SK-N-SH (cell line): ENCODE results near the gene RFNG. TPM values are rescaled to one million over a fixed set of nuclear protein-coding genes. Genes with fewer than 3 reads are reported as not detected.

ENCODE experiments used
- CTCF ChIA-PET: fragments of 300-600, 350-600 bp; formaldehyde crosslinking; extraction: SDS; loops from one replicate; lab custom pipeline; 2021; lab: Yijun Ruan, JAX
- POLR2A ChIA-PET: fragments of 350-600 bp; sonication (Branson Sonifier 250); formaldehyde crosslinking; extraction: SDS; loops from one replicate; lab custom pipeline; 2020; ENCODE audit warnings: antibody characterized with exemption, inconsistent platforms; lab: Yijun Ruan, JAX
- DNase-seq: peaks from one replicate; pipeline ENCODE4 v3.0.0; 2012
- H2AFZ ChIP-seq: fragments of 200-600 bp; sonication (generic); 2 replicates; pipeline ENCODE4 v1.8.1; 2016; ENCODE audit warnings: antibody characterized with exemption, mild to moderate bottlenecking, low read depth
- H3F3A ChIP-seq: fragments of 200-600 bp; sonication (generic); replicated peaks from 2 replicates; pipeline ENCODE3; 2016; ENCODE audit warnings: antibody characterized with exemption, mild to moderate bottlenecking; ENCODE audit not compliant: insufficient read depth
- H3K27ac ChIP-seq, 2 experiments: fragments of 200-500 bp in 1 of 2; fragments of 200-600 bp in 1 of 2; sonication (Bioruptor generic) in 1 of 2; sonication (generic), shearing (Covaris generic) in 1 of 2; 2 replicates each; pipeline versions ENCODE4 v1.5.1 to v1.6.1; 2014 to 2016; ENCODE audit warnings: low read depth in 2 of 2, inconsistent platforms in 1 of 2, low read length in 1 of 2, mild to moderate bottlenecking in 1 of 2, mixed read lengths in 1 of 2
- H3K27me3 ChIP-seq: fragments of 200-600 bp; sonication (generic), shearing (Covaris generic); 2 replicates; pipeline ENCODE4 v1.6.1; 2016; ENCODE audit warnings: mixed run types; ENCODE audit not compliant: insufficient read depth
- H3K36me3 ChIP-seq, 2 experiments: fragments of 200-500 bp in 1 of 2; fragments of 200-600 bp in 1 of 2; sonication (Bioruptor generic) in 1 of 2; sonication (generic) in 1 of 2; replicated peaks in 1 of 2; 2 replicates each; pipeline versions ENCODE3 to v1.5.1; 2014 to 2016; ENCODE audit warnings: low read length in 1 of 2, mild to moderate bottlenecking in 1 of 2; ENCODE audit not compliant: insufficient read depth in 2 of 2, control insufficient read depth in 1 of 2
- H3K4me1 ChIP-seq, 2 experiments: fragments of 200-500 bp in 1 of 2; fragments of 200-600 bp in 1 of 2; sonication (Bioruptor generic) in 1 of 2; sonication (generic), shearing (Covaris generic) in 1 of 2; 2 replicates each; pipeline versions ENCODE4 v1.5.1 to v1.6.1; 2014 to 2016; ENCODE audit warnings: low read depth in 1 of 2, low read length in 1 of 2, mixed run types in 1 of 2; ENCODE audit not compliant: insufficient read depth in 2 of 2, control insufficient read depth in 1 of 2
- H3K4me2 ChIP-seq: fragments of 200-600 bp; sonication (generic), shearing (Covaris generic); 2 replicates; pipeline ENCODE4 v1.6.1; 2017; ENCODE audit warnings: mixed run types
- H3K4me3 ChIP-seq, 2 experiments: fragments of 200-500 bp in 1 of 2; fragments of 200-600 bp in 1 of 2; sonication (Bioruptor generic) in 1 of 2; sonication (generic), shearing (Covaris generic) in 1 of 2; 2 replicates each; pipeline versions ENCODE4 v1.5.1 to v1.8.1; 2014 to 2016; ENCODE audit warnings: low read depth in 2 of 2, inconsistent platforms in 1 of 2, low read length in 1 of 2, mild to moderate bottlenecking in 1 of 2, mixed read lengths in 1 of 2, moderate library complexity in 1 of 2
- H3K79me2 ChIP-seq: fragments of 200-600 bp; sonication (generic); 2 replicates; pipeline ENCODE4 v1.8.1; 2017; ENCODE audit warnings: mild to moderate bottlenecking; ENCODE audit not compliant: insufficient read depth
- H3K9ac ChIP-seq: fragments of 200-600 bp; sonication (generic); 2 replicates; pipeline ENCODE4 v1.6.1; 2017; ENCODE audit warnings: mixed run types
- H3K9me2 ChIP-seq: fragments of 200-600 bp; sonication (generic); 2 replicates; pipeline ENCODE4 v1.6.1; 2017; ENCODE audit warnings: mixed run types
- H3K9me3 ChIP-seq: fragments of 200-600 bp; sonication (generic); 2 replicates; pipeline ENCODE4 v1.6.1; 2017; ENCODE audit warnings: mixed run types, mild to moderate bottlenecking, moderate library complexity
- H4K20me1 ChIP-seq: fragments of 200-600 bp; sonication (generic); 2 replicates; pipeline ENCODE4 v1.6.1; 2017; ENCODE audit warnings: mild to moderate bottlenecking, mixed run types; ENCODE audit not compliant: insufficient read depth
- CHD2 ChIP-seq: fragments of 150-350 bp; IDR thresholded peaks from 2 replicates; pipeline ENCODE4 v1.6.1; 2018; ENCODE audit warnings: low read length; ENCODE audit not compliant: partially characterized antibody
- ELF1 ChIP-seq: IDR thresholded peaks from 2 replicates; pipeline ENCODE4 v1.4.0; 2012
- EZH2phosphoT487 ChIP-seq: fragments of 200-600 bp; sonication (generic); IDR thresholded peaks from 2 replicates; pipeline ENCODE4 v1.6.1; 2017; ENCODE audit warnings: low read depth, mixed run types, mild to moderate bottlenecking, antibody characterized with exemption, moderate library complexity, borderline replicate concordance
- FOSL2 ChIP-seq: IDR thresholded peaks from 2 replicates; pipeline ENCODE4 v1.4.0; 2012; ENCODE audit warnings: low read depth, mild to moderate bottlenecking, moderate library complexity, borderline replicate concordance
- FOXJ3 ChIP-seq: sonication (generic); formaldehyde crosslinking; IDR thresholded peaks from 2 replicates; pipeline ENCODE4 v1.5.1; 2020; ENCODE audit warnings: mild to moderate bottlenecking, missing genetic modification reagents
- FOXM1 ChIP-seq: IDR thresholded peaks from 2 replicates; pipeline ENCODE4 v1.4.0; 2012; ENCODE audit warnings: low read depth, mild to moderate bottlenecking
- GABPA ChIP-seq: IDR thresholded peaks from 2 replicates; pipeline ENCODE4 v1.4.0; 2012; ENCODE audit warnings: low read depth, mild to moderate bottlenecking
- GATA2 ChIP-seq: sonication (generic); formaldehyde crosslinking; IDR thresholded peaks from 2 replicates; pipeline ENCODE4 v1.5.0; 2020; ENCODE audit warnings: mild to moderate bottlenecking, missing genetic modification reagents
- JUND ChIP-seq: IDR thresholded peaks from 2 replicates; pipeline ENCODE4 v1.4.0; 2012
- MEF2A ChIP-seq: IDR thresholded peaks from 2 replicates; pipeline ENCODE4 v1.4.0; 2012; ENCODE audit warnings: low read depth, borderline replicate concordance
- MXI1 ChIP-seq: IDR thresholded peaks from 2 replicates; pipeline ENCODE4 v1.6.1; 2012; ENCODE audit warnings: mild to moderate bottlenecking, low read depth, low read length, improper control_type of control experiment
- NFIC ChIP-seq: IDR thresholded peaks from 2 replicates; pipeline ENCODE4 v1.4.0; 2012; ENCODE audit warnings: borderline replicate concordance
- RAD21 ChIP-seq: IDR thresholded peaks from 2 replicates; pipeline ENCODE4 v1.6.1; 2012; ENCODE audit warnings: mild to moderate bottlenecking, low read length
- RCOR1 ChIP-seq: fragments of 150-350 bp; IDR thresholded peaks from 2 replicates; pipeline ENCODE4 v1.6.1; 2017; ENCODE audit warnings: antibody characterized with exemption, low read length
- RFX5 ChIP-seq: IDR thresholded peaks from 2 replicates; pipeline ENCODE4 v1.6.1; 2012; ENCODE audit warnings: mild to moderate bottlenecking, improper control_type of control experiment, low read length
- SIN3A ChIP-seq: IDR thresholded peaks from 2 replicates; pipeline ENCODE4 v1.6.1; 2012; ENCODE audit warnings: low read depth, mild to moderate bottlenecking, low read length, moderate library complexity, borderline replicate concordance
- TAF1 ChIP-seq: IDR thresholded peaks from 2 replicates; pipeline ENCODE4 v1.6.1; 2012; ENCODE audit warnings: low read depth, mild to moderate bottlenecking, low read length, moderate library complexity, borderline replicate concordance
- TCF12 ChIP-seq: IDR thresholded peaks from 2 replicates; pipeline ENCODE4 v1.4.0; 2012
- TEAD4 ChIP-seq: IDR thresholded peaks from 2 replicates; pipeline ENCODE4 v1.4.0; 2012; ENCODE audit warnings: mild to moderate bottlenecking, borderline replicate concordance; ENCODE audit not compliant: insufficient read depth
- YY1 ChIP-seq: IDR thresholded peaks from 2 replicates; pipeline ENCODE4 v1.4.0; 2012; ENCODE audit warnings: low read depth, mild to moderate bottlenecking
- WGBS: methylation state at CpG from one replicate; pipeline ENCODE4 v1.1.6; 2017; ENCODE audit warnings: low lambda C conversion rate; 5-methylcytosine and 5-hydroxymethylcytosine counted together
- polyA plus RNA-seq, 3 experiments: library from polyadenylated mRNA; depleted of rRNA; stranded (reverse); fragments of >200 nt; gene quantifications; 2 replicates each; pipeline ENCODE4 v1.2.3, GENCODE V29; 2012
- TF ChIP-seq, protein P1 (sequence below): IDR thresholded peaks from 2 replicates; pipeline ENCODE4 v1.4.0; 2012; ENCODE audit warnings: low read depth, borderline replicate concordance
- TF ChIP-seq, protein P2 (sequence below): fragments of 150-350 bp; IDR thresholded peaks from 2 replicates; pipeline ENCODE4 v1.6.1; 2017; ENCODE audit warnings: antibody characterized with exemption, low read length, low read depth, borderline replicate concordance
- TF ChIP-seq, protein P3 (sequence below): IDR thresholded peaks from 2 replicates; pipeline ENCODE4; 2012
- TF ChIP-seq, protein P4 (sequence below): IDR thresholded peaks from 2 replicates; pipeline ENCODE4 v1.6.1; 2012; ENCODE audit warnings: mild to moderate bottlenecking, low read depth, low read length, moderate library complexity
- TF ChIP-seq, protein P5 (sequence below): fragments of 200-600 bp; sonication (generic); IDR thresholded peaks from 2 replicates; pipeline ENCODE4 v1.6.1; 2017; ENCODE audit warnings: antibody characterized with exemption, mild to moderate bottlenecking, moderate library complexity

Gene RFNG
- polyA plus RNA-seq, 1 of the 3 experiments (the other 2 are of a cell fraction), result 68.6 TPM

DNA sequence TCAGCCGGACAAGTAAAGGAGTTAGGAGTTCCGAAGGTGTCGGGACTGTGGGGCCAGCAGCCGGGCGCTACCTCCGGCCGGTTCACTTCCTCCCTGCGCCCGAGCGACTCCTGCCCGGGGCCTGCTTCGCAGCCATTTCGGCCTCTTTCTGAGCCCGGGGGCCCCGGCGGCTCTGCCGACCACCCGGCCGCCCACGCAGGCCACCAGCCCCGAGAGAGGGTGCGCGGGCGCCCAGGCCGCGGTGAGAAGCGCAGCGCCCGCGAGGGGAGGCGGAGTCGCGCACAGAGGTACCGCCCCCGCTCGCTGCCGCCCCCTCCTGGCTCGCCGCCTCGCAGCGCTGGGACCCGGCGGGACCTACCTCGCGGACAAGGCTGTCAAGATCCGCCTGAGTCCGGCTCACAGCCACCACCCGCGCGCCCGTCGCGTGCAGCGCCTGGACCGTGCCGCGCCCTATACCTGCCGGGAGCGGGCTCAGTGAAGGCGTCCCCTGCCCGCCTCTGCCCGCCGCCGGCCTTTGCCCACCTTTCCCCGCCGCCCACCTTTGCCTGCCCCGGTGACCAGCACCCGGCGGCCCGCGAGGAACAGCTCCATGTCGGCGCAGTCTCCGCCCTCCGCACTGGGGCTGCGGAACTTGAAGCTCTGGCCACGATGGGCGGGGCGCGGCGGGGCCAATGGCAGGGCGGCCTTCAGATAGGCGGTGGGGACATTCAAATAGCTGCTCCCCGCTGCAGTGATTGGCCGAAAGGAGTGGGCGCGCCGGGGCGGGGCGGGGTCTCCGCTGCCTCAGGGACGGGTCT lies 14.3 kb downstream of the RFNG start, which contains the start of gene DCXR:
Gene DCXR, minus strand, starts transcription at position 606 of the 797 bp plus-strand sequence. Its CDS starts 15 bp downstream, at position 591.
- Histone ChIP-seq H3K4me1 (peaks cover 7 to 27% of the 10 kb centered on the region in 2 experiments), H3K4me3 (peak within 1 kb of the TSS; percentile 72 to 87), H3K4me2 (peak within 1 kb of the TSS; percentile 99), H3K9me2 (no peaks in the 10 kb centered on the region), H3K9ac (peak within 1 kb of the TSS; percentile 66), H3K9me3 (no peaks in the 10 kb centered on the region), H3K27me3 (no peaks in the 10 kb centered on the region), H3F3A (peaks cover 14% of the 10 kb centered on the region), H4K20me1 (no peaks in the 10 kb centered on the region), H3K79me2 (no peaks in the 10 kb centered on the region), H2AFZ (peak within 1 kb of the TSS; percentile 93), H3K36me3 (peaks cover 5 to 8% of the 10 kb centered on the region in 2 experiments), H3K27ac (peak within 1 kb of the TSS; percentile 74 to 92)
- POLR2A ChIA-PET, result interaction anchor here (0.5 to 1.4 kb wide), 14 partner anchors 9 to 155 kb away, joined by 3 to 13 read pairs (median 4); partner anchors contain the start of genes CENPX, DUS1L, FASN and LRRC45
- WGBS, result 5% methylated on average over 34 of the region's 92 CpGs
- DNase-seq, result peak; percentile 100
- CTCF ChIA-PET, result interaction anchor here (0.6 to 35.7 kb wide), 43 partner anchors 8 to 227 kb away, joined by 3 to 1216 read pairs (median 4); partner anchors contain the start of genes CENPX, DUS1L, FASN and GPS1
- TF ChIP-seq ELF1, result peak; percentile 6; the same call in 1 of the 2 replicates
- TF ChIP-seq FOXJ3, result no peak
- TF ChIP-seq, protein P1, sequence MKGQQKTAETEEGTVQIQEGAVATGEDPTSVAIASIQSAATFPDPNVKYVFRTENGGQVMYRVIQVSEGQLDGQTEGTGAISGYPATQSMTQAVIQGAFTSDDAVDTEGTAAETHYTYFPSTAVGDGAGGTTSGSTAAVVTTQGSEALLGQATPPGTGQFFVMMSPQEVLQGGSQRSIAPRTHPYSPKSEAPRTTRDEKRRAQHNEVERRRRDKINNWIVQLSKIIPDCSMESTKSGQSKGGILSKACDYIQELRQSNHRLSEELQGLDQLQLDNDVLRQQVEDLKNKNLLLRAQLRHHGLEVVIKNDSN, result no peak
- TF ChIP-seq GATA2 (CRISPR knock-in tag), result no peak
- no peak for TF ChIP-seq FOXM1
- TF ChIP-seq, protein P2, sequence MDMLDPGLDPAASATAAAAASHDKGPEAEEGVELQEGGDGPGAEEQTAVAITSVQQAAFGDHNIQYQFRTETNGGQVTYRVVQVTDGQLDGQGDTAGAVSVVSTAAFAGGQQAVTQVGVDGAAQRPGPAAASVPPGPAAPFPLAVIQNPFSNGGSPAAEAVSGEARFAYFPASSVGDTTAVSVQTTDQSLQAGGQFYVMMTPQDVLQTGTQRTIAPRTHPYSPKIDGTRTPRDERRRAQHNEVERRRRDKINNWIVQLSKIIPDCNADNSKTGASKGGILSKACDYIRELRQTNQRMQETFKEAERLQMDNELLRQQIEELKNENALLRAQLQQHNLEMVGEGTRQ, result no peak
- TF ChIP-seq CHD2, result peak; percentile 21
- TF ChIP-seq RCOR1, result no peak
- TF ChIP-seq, protein P3, sequence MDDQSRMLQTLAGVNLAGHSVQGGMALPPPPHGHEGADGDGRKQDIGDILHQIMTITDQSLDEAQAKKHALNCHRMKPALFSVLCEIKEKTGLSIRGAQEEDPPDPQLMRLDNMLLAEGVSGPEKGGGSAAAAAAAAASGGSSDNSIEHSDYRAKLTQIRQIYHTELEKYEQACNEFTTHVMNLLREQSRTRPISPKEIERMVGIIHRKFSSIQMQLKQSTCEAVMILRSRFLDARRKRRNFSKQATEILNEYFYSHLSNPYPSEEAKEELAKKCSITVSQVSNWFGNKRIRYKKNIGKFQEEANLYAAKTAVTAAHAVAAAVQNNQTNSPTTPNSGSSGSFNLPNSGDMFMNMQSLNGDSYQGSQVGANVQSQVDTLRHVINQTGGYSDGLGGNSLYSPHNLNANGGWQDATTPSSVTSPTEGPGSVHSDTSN, result peak; percentile 84
- TF ChIP-seq GABPA, result no peak
- TF ChIP-seq EZH2phosphoT487, result no peak
- TF ChIP-seq TCF12, result no peak
- TF ChIP-seq, protein P4, sequence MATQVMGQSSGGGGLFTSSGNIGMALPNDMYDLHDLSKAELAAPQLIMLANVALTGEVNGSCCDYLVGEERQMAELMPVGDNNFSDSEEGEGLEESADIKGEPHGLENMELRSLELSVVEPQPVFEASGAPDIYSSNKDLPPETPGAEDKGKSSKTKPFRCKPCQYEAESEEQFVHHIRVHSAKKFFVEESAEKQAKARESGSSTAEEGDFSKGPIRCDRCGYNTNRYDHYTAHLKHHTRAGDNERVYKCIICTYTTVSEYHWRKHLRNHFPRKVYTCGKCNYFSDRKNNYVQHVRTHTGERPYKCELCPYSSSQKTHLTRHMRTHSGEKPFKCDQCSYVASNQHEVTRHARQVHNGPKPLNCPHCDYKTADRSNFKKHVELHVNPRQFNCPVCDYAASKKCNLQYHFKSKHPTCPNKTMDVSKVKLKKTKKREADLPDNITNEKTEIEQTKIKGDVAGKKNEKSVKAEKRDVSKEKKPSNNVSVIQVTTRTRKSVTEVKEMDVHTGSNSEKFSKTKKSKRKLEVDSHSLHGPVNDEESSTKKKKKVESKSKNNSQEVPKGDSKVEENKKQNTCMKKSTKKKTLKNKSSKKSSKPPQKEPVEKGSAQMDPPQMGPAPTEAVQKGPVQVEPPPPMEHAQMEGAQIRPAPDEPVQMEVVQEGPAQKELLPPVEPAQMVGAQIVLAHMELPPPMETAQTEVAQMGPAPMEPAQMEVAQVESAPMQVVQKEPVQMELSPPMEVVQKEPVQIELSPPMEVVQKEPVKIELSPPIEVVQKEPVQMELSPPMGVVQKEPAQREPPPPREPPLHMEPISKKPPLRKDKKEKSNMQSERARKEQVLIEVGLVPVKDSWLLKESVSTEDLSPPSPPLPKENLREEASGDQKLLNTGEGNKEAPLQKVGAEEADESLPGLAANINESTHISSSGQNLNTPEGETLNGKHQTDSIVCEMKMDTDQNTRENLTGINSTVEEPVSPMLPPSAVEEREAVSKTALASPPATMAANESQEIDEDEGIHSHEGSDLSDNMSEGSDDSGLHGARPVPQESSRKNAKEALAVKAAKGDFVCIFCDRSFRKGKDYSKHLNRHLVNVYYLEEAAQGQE, result 0 out of 2 replicates have a peak, but pooled peaks have one; percentile 2
- TF ChIP-seq SIN3A, result peak; percentile 78; the same call in 1 of the 2 replicates
- no peak for TF ChIP-seq FOSL2
- TF ChIP-seq YY1, result peak; percentile 65; the same call in 1 of the 2 replicates
- TF ChIP-seq NFIC, result no peak
- TF ChIP-seq TEAD4, result no peak
- no peak for TF ChIP-seq JUND
- TF ChIP-seq RAD21, result peak; percentile 44
- peak; percentile 96 for TF ChIP-seq MXI1
- no peak; the same call in 1 of the 2 replicates for TF ChIP-seq RFX5
- peak; percentile 14; the same call in 1 of the 2 replicates for TF ChIP-seq TAF1
- no peak for TF ChIP-seq MEF2A
- TF ChIP-seq, protein P5, sequence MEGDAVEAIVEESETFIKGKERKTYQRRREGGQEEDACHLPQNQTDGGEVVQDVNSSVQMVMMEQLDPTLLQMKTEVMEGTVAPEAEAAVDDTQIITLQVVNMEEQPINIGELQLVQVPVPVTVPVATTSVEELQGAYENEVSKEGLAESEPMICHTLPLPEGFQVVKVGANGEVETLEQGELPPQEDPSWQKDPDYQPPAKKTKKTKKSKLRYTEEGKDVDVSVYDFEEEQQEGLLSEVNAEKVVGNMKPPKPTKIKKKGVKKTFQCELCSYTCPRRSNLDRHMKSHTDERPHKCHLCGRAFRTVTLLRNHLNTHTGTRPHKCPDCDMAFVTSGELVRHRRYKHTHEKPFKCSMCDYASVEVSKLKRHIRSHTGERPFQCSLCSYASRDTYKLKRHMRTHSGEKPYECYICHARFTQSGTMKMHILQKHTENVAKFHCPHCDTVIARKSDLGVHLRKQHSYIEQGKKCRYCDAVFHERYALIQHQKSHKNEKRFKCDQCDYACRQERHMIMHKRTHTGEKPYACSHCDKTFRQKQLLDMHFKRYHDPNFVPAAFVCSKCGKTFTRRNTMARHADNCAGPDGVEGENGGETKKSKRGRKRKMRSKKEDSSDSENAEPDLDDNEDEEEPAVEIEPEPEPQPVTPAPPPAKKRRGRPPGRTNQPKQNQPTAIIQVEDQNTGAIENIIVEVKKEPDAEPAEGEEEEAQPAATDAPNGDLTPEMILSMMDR, result peak; percentile 84
